Testis (tissue), 2 donors: ENCODE results near the gene POLR2A.
"Not testable (repeated sequence)": the region's sequence is repeated elsewhere in the genome, so short reads cannot be mapped to it uniquely, and the experiment has no call there.

ENCODE experiments used
- CTCF ChIP-seq, 3 experiments: fragments of 450-650 bp in 2 of 3; fragments of 200-600 bp in 1 of 3; sonication (generic) in 1 of 3; IDR thresholded peaks; one replicate each; pipeline ENCODE4 v1.5.1; 2016 to 2019; ENCODE audit warnings: antibody characterized with exemption in 3 of 3, mild to moderate bottlenecking in 2 of 3, moderate library complexity in 1 of 3
- POLR2A ChIP-seq: fragments of 450-650 bp; IDR thresholded peaks from one replicate; pipeline ENCODE4 v1.6.1; 2017; ENCODE audit warnings: antibody characterized with exemption, mild to moderate bottlenecking, moderate library complexity

GRCh38 chr17:7482742-7483088 lies 1.5 kb upstream of the POLR2A start:
- TF ChIP-seq POLR2A; CTCF (IDR thresholded peaks at IDR 0.05): not testable (repeated sequence)
